ENCODE measurements around the gene TDP1.

The TDP1 gene

DNA sequence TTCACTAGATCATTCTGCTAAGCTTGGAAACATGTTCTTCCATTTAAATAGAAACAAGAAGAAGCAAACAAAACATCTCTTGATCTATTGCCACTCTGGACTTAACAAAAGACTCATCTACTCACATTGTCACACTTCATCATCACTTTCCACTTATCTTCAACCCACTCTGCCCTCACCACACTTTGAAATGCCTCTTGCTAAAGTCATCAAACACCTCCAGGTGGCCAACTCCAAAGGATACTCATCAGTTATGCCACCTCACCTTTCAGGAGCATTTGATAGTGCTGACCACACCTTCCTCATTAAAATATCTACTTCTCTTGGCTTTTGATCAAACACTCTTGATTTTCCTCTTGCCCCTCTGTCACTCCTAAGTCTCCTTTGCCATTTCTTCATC is 8.4 kb upstream of the TDP1 start:
- no peak for DNase-seq

DNA sequence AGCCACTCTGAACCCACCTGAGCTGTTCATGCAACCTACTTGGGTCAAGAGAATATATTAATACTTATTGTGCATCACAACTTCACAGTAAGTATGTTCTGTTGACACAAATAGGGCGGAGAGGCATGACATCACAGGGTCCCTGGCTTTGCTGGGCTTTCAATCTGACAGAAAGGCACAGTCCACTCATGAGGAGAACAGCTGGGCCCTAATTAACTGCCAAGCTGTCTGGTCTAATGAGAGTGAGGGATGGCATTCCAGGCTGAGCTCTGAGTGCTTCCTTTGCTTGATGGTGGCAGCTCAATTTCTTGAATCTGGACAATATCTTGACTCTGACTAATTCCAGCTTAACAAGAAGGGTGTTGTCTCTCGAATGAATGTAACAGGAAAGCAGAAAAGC is 3.2 kb upstream of the TDP1 start:
- DNase-seq: no peak

DNA sequence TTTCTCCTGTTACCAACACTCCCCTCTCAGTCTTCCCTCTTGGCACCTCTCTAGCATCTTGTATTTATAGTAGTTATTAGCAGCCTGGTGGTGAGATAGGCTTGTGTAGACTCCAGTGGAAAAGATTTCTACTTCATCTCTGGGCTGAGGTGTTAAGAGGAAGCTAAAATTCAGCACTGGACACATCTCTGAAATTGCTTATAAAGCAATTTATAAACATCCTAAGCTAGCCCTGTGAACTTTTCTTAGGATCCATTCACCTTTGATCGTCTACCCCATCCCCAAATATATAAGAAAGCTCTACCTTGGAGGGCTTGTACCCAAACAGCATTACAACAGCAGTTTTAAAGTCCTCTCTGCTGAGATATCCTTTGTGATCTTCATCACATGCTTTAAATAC is 2.1 kb upstream of the TDP1 start:
- no peak for DNase-seq

DNA sequence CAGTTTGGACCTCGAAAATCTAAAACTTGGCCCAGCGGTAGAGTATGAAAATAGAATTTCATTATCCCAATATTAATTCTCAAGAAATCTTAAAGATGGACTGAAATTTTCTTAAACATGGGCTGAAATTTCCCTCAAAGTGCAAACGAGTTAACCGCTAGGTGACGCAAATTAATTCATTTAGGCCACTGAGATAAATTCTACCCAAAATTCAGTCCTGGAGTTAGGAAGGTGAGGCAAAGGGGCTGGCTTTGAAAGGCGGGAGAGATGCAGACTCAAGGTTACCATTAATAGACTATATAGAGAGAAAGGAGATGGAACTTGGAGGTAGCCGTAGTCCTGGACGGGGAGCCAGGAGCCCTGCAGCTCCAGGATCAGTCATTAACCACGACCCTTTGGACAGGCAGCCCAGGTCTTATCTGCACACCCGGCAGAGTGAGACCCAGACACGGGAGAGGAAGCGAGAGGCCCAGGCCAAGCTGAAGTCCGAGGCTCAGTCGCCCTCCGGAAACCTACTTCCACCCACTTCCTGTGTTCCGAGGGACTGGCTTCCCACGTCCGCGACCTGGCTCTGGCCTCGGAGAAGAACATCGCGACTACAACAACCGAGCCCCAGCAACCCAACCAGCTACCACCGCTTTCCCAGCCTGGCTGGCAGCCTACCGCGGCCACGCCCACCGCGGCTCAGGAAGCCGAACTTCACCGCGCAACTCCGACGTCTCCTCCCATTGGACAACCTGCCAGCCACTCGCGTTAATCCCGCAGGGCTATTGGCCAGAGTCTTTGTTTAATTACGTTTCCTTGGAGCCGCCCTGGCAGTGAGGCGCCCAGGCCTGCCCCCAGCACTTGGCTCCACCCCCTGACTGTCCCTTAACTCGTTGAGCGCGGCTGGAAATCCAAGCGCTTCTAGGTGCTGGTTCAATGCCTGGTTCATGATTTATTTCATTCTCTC is 1.4 kb upstream of the TDP1 start, which contains the start of gene EFCAB11:
EFCAB11 (minus strand) TSS at position 661 of the 952 bp plus-strand sequence; CDS start at position 591, 70 bp downstream.
- peak; percentile 95 for DNase-seq

DNA sequence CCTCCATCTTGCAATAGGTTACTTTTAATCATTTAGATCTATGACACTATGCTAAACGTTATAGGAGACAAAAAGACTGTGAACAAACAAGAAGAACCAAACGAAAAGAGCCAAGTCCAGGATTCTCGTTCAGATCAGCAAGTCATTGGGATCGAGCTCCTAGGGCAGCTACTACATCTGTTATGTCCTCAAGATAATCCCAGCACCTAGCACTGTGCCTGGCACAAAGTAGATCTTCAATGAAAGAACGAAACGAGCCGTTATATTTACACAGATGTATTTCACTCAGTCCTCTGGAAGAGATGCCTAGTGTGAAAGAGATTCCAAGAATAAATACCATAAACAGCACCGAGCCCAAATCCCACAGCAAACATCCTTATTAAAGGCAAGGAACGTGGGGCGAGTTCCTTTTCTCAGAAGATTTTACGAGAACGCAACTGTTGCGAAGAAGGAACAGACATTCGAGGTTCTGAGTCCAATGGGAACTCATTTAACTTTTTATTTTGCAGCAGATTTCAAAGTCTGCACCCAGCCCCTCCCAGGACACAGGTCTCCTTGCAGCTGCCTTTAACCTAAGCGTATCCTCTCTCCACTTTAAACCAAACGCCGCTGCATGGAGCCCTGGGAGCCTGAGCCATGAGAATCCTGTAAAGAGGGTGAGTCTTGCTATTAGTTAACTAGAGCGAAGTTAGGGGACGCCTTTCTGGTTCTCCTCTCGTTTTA is 544 bp upstream of the TDP1 start:
- DNase-seq: no peak

DNA sequence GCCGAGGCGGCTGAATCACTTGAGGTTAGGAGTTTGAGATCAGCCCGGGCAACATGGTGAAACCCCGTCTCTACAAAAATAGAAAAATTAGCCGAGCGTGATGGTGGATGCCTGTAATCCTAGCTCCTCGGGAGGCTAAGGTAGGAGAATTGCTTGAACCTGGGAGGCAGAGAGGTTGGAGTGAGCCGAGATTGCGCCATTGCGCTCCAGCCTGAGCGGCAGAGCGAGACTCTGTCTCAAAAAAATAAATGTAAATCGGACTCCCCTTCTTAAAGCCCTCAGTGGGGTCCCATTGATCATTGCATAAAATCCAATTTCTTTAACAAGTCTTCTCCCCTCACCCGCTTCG is 908 bp downstream of the TDP1 start:
- DNase-seq: no peak

DNA sequence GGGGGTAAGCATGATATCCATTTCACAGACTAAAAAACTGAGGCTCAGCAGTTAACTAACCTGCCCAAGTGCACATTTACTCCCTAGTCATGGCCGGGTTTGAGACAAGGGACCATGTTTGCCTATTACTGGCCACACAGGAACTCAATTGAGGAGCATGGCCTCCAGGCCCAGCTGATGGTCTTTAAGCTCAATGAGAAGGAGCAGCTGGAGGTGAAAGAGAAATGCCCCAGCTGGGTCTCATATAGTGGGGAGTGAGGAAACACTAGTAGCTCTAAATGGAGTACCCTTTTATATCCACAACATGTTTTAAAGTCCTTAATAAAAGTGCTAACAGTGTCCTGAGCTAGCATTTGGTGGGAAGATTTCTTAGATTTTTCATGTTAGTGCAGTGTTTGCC is 1.6 kb downstream of the TDP1 start:
- no peak for DNase-seq

DNA sequence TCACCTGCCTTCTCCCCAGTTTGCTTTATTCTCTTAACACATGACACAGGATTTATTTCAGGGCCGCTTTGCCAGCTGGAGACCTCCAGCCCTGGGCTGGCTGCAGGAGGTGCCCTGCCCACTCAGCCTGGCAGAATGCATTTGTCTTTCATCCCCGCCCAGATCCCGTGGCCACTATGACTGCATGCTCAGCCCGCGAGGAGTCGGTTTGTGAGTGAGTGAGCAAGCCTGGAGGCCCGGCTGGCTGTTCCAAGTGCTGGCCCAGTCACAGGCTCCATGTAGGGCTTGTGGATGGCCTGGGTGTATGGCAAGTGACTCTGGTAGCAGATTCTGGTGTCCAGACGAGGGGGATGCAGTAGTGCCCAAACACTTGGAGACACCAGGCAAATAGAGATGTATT is 2.1 kb downstream of the TDP1 start:
- DNase-seq: no peak

DNA sequence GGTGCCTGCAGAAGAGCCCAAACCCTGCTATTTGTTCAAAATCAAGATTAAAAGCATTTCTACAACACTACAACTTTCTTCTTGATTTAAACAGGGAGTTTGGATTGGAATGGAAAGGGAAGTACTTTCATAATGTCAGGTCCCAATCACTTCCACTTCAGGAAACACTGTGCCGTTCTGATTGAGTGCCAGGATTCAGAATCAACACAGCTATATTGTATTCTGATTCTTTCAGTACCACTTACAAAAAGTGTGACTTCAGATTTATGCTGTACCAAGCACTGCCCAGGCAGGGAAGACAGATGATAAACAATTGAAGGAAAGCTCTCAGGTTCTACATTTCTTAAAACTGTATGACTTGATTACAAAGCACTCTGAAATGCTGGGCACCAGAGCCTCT is 3.2 kb downstream of the TDP1 start:
- no peak for DNase-seq

DNA sequence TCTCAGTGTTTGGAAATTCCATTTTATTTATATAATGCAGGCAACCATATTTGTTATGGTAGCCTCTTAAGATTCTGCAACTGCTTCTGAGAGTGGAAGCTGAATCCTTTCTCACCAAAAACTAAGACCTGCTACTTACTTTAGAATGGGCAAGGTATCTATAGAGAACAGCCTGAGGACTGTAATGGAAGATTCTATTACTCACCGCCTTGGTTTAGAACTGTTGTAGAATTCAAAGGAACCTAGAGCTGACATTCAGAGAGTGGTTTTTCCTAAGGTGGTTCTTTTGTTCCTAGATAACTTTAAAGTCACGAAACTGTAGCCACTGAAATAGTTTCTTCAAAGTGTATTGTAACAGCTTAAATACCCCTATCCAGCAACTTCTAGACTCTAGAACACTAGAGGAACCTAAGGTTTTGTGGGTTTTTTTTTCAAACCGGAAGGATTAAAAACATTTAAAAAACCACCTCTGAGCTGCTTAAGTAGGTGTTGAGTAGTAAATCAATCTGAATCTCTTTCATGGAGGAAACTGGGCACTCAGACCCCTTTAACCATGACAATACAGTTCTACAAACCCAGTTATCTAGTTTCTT is 4.2 kb downstream of the TDP1 start:
- DNase-seq: no peak

DNA sequence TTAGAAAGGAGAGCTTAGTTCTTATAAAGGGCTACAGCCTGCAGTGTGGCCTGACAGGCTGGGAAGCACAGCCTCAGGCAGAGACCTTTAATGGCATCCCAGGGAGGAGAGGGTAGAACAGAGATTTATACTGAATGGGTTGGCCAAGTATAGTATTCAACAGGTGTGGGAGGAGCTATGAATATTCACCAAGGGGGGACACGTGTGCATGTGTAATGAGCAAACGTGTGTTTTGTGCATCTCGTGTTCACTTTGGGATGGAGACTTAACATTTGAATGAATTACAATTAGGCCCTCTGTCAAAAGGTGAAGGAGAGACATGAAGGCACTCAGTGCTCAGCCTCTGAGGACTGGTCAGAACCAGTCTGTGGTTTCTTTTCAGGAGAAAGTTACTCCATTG is 5.2 kb downstream of the TDP1 start:
- DNase-seq: no peak

DNA sequence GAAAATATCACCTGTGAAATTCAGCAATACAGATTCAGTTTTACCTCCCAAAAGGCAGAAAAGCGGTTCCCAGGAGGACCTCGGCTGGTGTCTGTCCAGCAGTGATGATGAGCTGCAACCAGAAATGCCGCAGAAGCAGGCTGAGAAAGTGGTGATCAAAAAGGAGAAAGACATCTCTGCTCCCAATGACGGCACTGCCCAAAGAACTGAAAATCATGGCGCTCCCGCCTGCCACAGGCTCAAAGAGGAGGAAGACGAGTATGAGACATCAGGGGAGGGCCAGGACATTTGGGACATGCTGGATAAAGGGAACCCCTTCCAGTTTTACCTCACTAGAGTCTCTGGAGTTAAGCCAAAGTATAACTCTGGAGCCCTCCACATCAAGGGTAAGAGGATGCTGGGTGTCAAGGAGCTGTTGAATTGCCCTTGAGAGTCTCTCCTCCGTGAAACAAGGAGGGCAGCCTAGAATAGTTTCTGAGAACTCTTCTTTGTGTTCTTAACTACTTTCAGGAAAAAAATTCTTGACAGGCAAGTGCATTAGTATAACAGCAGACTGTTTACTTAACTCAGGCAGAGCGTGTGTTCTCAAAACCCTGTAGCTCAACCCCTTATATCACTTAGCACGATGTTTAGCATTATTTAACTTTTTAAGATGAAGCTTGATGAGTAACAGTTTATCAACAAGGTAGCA is 7.7 kb downstream of the TDP1 start:
- no peak for DNase-seq

DNA sequence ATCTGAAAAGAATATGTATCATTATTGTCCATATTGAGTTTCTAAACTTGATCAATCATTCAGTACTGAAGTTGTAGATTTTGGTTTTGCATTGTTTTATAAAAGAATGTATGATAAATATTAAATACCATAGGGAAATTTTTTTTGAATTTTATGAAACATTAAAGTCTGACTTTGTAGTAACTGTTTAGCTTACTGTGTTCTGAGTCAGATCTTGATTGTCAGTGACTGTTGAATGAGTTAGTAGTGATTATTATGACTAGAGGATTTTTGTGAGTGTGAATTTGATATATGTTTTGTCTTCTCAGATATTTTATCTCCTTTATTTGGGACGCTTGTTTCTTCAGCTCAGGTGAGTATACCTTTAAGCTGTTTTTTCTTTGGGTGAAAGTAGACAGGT is 10.1 kb downstream of the TDP1 start:
- DNase-seq: no peak

DNA sequence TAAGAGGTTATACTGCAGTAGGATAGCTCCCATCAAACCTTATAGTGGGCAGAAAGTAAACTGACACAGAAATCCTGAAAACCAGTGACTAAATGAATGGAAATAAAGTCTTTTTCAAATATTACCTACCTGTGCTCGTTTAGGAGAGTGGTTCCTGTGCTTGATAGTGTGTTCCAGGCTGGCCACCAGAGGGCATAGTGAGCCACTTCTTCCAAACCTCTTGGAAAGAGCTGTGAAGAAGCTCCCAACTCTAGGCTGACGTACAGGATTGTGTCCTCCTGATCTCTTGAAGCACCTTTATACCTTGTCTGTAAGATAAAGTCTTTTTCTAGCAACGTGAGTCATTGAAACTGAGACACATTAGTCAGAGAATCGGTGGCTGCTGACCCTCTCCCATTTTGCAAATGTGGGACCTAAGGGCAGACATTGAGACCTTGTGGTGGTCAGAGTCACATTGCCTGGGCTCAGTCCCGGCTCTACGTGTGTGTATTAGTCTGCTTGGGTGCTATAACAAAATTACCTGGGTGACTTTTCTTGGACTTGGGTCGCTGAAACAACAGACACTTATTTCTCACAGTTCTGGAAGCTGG is 17.6 kb downstream of the TDP1 start:
- DNase-seq: peak; percentile 10

DNA sequence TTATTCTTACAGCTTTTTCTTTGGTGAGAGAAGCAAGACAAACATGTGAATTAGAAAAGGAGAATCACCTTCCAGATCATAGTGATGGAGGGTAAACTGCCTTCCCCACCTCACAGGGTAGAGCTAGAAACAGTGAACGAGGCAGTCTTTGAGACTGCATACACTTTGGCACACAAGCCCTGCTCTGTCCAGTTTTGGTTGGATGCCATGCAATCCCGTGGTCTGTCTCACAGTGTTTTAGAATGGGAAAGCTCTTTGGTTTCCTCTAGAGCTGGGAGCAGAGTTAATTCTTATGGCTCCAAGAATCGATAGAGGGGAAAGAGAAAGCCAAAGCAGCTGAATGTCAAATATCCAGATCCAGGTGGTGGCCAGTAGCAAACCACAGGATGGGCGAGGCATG is 21.9 kb downstream of the TDP1 start:
- no peak for DNase-seq

DNA sequence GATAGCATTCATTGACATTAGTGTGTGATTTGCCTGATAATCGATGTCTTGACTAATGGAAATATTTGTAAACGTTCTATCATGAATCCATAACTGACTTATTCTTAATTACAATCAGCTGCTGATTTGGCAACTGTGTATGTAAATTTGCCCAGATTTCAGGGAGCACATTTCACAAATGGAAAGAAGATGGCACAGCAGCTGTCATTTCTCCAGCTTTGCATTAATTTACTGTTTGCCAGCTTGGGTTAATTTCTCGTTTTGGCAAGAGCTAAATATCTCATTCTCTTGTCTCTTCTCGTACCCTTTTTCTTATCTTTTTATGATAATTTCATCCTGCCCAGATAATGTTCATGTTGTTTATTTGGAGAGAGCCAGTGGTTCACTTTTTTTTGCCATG is 22.9 kb downstream of the TDP1 start:
- DNase-seq: no peak

DNA sequence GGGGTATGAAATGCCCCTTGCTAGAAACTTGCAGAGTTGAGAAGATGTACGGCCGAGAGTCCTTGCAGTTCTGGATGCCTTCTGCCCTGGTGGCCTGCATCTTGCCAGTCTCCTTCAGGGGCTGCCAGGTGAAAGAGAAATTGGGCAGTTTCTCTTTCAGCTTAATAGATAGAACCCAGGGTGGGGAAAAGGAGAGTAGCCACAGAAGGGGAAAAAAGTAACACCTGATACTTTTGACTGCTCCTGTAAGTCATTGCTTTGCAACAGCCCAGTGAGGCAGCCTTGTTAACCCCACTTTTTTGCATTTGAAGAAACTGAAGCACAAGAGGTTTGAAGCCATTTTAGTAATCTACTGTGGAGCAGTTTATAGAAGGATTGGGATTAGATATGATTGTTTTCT is 27.6 kb downstream of the TDP1 start:
- no peak for DNase-seq

DNA sequence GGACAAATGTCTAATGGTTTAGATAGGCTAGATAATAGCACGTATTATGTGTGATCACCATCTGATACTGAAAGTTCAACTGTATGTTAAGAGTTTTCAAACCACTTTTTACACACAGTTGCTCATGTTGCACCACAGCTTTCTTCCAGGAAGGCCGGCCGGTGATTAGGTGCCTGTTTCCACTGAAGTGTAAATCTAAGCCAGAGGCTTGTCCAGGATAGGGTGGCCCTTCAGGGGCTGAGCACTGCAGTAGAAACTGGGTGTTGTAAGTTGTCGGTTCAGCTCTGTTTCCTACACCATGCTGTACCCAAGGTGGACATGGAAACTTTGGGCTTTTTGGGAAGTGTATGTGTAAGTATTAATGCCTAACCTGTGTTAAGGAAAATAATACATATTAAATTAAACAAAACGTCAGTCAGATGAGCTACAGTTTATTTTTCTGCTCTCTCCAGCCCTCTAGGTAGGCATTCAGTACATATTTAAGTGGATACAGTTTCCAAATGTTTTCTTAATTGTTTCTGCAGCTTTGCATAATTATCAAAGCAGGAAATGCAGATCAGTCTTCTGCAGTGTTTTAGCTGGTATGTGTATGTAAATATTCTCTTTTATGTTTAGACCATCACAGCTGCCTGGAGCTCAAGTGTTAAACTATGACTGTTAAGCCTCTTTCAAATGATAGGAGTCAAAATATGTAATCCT is 30.9 kb downstream of the TDP1 start:
- no peak for DNase-seq

DNA sequence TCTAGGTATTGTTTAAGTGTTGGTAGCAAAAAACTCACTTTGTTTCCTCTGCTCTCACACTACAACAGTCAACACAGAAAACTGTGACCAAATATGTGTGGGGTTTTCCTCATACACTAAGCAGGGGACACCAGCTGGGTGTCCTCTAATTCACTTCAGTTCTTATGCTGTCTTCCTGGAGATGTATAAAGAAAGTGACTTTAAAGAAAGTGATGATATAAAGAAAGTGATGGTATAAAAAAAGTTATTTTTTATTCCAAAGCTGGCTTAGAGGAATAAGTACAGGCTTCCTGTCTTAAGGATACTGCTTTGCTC is 31.4 kb downstream of the TDP1 start:
- no peak for DNase-seq

DNA sequence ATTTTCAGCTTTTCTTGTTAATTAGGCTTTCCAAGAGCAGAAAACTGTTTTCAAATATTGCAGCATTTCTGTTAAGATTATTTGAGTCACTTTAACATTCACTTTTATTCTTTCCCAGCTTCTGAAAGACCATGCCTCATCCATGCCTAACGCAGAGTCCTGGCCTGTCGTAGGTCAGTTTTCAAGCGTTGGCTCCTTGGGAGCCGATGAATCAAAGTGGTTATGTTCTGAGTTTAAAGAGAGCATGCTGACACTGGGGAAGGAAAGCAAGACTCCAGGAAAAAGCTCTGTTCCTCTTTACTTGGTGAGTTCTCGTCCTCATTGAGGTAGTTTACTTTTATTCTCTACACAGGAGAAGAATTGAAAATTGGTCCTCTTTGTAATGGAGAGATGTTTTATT is 33.1 kb downstream of the TDP1 start:
- no peak for DNase-seq

DNA sequence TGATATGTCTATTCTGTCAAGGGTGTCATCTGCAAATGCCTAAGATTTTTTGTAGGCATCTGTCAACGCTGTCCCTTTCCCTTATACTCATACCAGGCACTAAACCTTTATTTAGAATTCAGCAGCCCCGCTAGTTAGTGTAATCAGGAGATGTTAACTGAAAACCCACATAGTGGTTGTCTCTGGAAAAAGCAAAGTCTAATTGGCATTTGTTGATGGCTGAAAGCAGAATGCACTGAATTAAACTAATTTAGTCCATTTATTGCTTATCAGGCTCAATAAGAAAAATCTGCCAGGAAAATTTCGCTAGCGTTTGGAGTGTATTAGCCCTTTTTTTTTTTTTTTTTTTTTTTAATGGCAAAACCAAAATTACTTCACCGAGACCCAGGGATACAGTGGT is 34.5 kb downstream of the TDP1 start:
- DNase-seq: no peak

DNA sequence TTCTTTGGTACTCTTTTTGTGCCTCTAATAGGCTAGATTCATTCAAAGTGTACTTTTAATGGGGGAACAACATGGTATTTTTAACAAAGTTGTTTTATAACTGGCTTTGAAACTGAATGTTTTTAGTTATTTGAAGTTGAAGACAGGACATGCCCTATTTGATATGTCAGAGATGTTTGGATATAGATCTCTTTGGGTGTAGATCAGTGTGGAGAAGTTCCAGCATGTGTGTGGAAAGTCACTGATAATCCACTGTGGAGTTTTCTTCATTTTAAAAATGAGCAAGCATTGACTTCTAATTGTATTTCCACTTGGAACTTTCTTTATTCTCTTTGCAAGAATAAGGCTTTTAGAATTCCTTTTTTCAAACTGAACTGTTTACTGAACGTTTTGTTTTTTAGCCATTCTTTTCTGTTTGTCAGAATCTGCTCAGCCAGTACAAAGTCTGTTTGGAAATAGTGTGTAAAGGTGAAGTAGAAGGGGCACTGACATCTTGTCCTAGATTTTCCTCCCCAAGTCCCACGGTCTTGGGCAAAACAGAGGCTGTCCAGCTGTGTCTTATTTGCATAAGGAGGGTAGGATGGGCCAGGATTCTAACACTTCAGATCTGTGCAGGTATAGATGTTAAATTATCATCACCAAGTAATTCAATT is 35.0 kb downstream of the TDP1 start:
- DNase-seq: no peak
